NCI-H748 treated with DMSO at 0.1 percent for 48 hours (cell line): Measurements from ENCODE around the gene PICALM.

Experiments used
- DNase-seq: peaks from one replicate; lab custom pipeline; 2025; lab: John Stamatoyannopoulos, UW

Gene PICALM

DNA sequence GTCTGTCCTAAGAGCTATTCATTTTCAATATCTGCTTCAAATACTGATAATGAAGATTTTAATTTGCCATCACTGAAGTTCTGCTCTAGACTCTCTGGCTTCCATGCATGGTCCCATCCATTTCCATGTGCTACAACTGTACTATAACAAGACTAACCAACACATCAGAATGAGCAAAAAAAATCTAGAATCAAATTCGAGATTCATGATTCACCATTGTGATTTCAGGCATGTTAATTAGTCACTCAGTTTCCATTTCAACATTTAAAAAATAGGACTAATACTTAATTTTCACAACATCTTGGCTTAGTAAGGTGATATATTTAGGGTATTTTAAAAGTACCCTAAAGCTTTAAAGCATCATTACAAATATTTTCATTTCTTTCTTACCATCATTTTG is 22.8 kb downstream of the PICALM start:
- DNase-seq, result no peak

DNA sequence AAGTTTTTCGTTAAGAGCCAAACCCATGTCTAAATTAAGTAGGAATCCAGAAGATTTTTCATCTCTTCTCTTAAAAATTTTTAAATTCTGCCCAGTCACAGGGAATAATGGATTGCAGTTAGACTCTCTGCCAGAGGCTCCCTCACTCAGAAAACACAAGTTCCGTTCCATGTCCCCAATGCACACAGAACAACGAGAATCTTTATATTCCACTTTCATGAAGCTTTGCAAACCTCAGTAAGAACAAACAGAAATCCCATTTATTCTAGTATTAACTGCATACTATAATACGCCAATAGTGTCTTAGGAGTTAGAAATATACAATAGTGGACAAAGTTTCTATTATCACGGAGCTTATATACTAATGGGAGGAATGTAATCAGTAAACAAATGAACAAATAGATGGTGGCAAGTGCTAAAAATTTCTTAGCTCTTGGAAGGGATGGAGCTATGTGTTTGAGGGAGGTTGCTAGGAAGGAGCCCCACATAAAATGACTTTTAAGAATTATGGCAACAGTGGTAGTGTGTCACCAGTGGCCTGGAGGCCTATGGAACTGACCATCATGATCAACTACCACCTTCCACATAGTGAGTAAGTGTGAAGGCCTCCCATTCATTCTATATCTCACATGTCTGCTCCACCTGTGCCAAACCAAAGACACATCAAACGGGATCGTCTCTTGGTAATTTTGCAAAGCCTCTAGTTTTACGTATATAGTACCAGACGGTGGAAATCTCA is 24.9 kb downstream of the PICALM start:
- DNase-seq, result no peak

DNA sequence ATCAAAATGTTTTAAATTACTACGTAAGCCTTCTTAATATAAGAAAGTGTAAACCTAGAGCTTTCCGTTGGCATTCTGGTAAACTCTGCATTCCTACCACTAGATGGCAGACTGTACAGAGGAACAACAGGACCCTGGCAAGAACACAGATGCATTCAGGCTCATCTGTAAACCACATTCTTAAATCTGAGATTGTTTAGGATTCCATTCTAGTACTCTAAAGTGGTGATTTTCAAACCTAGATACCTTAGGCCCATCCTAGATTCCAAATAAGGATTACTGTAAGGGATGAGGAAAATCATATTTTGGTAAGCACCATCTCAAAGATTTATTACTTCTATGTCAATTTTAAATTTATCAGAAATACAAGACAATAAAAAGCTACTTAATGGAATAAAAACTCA is 26.9 kb downstream of the PICALM start:
- DNase-seq, result peak; percentile 17

GRCh38 chr11:86040919-86041850 is 27.7 kb downstream of the PICALM start:
- DNase-seq, result no peak

DNA sequence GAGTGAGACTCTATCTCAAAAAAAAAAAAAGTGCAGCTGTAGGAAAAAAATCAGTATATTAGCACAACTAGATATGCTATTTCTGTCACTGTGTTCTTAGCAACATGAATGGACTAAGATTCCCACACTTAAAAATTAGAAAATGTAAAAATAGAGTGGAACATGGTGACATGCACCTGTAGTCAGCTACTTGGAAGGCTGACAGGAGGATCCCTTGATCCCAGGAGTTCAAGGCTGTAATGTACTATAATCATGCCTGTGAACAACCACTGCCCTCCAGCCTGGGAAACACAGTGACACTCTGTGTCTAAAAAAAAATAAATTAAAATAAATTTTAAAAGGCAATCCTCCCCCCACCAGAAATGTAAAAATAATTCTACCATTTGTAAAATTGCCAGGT is 29.8 kb downstream of the PICALM start:
- no peak for DNase-seq

DNA sequence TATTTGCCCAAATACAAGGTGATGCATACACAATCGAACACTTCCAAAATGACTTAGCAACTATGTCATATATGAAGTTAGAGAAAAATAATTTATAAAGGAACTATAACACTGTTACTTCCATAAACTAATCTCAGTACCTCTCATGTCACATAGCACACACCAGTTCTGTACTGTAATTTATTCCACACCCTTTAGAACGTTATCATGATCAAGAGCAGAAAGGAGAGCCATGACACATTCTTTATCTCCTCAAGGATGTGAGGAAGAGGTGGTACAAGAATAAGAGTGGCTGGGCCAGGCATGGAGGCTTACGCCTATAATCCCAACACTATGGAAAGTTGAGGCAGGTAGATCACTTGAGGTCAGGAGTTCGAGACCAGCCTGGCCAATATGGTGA is 31.1 kb downstream of the PICALM start:
- no peak for DNase-seq

- DNase-seq, result no peak
Observed at GRCh38 chr11:86035920-86036319, 33.0 kb downstream of the PICALM start.

DNA sequence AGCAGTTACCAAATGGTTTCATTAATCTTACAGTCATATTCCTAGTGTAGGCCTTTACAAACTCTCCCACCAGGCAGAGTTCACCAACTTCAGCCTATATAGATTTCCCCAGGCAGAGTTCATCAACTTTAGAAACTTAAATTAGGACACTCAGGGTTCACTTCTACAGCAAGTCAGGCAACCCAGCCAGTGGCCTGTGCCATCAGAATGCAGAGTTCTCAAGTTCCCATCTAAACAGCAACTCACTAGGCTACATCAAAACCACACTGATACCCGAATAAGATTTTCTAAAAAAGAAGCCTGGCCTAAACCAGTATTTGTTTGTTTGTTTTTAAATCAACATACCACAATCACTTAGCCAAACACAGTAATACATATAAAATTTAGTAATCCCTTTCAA is 33.7 kb downstream of the PICALM start:
- no peak for DNase-seq

DNA sequence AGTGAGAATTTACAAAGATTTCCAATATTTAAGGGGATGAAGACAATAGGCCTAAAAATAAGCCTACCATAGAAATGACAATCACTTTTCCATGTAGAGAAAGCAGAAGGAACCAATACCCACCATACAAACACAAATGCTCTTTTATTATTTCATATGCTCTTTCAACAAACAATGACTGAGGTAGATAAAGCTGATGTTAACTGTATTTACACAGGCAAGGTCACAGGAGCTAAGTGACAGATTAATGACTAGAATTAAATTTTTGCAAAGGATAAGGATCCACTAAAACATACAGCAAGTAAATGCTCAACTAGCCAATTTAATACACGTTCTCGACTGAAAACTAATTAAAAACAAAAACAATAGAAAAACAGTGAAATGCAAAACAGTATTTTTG is 34.2 kb downstream of the PICALM start:
- DNase-seq, result no peak

DNA sequence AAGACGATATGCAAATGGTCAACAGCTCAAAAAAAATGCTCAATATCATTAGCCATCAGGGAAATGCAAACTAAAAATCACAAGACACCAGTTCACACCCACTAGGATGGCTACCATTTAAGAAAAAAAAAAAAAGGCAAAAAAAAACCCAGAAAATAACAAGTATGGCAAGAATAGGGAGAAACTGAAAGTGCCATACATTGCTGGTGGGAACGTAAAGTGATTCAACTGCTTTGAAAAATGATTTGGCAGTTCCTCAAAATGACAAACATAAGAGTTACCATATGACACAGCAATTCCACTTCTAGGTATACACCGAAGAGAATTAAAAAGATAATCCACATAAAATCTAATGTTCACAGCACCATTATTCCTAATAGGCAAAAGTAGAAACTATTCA is 47.5 kb downstream of the PICALM start:
- DNase-seq, result no peak

DNA sequence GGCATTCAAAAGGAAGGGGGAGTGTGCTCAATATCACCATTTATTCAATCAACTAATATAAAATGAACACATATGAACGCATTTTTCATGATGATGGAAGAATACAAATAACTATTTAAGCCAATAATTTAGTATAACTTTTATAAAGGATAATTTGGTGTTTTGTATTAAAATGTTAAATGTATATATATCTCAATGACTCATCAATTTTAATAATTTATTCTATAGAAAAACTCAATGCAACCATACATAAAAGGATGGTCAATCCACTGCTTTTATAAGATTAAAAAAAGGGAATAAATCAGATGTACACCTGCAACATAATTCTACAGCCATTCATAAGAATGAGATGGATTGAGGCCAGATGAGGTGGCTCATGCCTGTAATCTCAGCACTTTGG is 50.6 kb downstream of the PICALM start:
- no peak for DNase-seq

GRCh38 chr11:86016451-86016850 is 52.4 kb downstream of the PICALM start:
- no peak for DNase-seq

DNA sequence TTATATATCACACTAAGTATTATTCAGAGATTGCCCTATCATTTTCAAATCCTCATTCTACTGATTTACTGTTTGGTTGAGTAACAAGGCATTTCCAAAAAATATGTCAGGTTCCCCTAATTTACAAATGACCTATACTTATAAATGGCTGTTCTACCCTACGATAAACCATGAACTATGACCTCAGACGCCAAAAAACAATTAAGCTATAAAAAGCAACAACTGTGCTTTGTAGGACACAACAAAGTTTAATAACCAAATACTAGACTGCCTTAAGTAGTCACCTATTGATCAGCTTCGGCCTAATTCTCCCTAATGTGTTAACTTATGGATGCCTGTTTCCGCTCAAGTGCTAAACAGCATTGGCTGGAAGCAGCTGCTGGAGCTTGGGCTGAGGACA is 53.2 kb downstream of the PICALM start:
- DNase-seq, result no peak

GRCh38 chr11:86014221-86014620 is 54.7 kb downstream of the PICALM start:
- no peak for DNase-seq

DNA sequence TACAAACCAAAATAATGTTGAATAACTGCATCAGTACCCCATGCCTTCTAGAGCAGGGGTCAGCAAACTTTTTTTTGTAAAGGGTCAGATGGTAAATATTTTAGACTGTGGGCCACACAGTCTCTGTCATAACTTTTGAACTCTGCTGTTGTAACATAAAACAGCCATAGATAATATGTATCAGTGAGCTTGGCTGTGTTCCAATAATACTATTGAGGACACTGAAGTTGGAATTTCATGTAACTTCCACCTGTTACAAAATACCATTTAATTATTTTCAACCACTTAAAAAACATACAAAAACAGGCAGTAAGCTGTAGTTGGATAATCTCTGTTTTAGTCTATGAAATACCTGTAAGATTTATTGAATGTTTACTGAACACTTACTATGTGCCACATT is 55.2 kb downstream of the PICALM start:
- no peak for DNase-seq

DNA sequence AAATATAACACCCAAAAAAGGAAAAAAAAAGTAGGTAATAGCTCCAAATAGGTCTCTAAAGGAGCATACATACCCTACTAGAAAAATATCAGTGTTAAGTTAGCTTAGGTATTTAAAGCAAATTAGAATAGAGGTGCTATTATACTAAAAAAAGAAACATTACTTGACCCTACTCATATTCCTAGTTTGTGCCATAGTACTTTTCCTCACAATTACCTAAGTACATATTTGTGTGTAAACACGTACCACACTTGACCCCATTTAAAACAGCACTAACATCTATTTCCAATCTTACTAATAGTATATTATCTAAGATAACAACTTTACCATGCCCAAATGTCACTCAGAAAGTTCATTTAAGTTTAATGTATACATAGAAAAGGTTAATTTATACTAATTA is 57.7 kb downstream of the PICALM start:
- no peak for DNase-seq

DNA sequence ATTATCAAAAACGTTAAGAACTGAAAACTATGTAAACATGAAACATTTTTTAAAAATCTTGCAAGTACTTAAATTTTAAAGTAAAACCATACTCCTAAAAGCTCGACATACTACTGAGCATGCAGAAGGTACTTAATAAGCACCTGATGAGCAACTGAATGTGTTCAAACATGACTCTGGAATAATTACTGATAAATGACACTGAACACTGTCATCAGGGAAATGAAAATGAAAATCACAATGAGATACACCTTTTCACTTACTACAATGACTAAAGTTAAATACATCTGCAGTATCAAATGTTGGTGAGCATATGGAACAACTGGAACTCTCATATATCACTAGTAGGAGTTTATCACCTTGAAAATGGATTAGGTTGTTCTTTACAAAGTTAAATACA is 65.2 kb downstream of the PICALM start:
- DNase-seq, result no peak

GRCh38 chr11:86002431-86002830 is 66.5 kb downstream of the PICALM start:
- DNase-seq, result no peak

DNA sequence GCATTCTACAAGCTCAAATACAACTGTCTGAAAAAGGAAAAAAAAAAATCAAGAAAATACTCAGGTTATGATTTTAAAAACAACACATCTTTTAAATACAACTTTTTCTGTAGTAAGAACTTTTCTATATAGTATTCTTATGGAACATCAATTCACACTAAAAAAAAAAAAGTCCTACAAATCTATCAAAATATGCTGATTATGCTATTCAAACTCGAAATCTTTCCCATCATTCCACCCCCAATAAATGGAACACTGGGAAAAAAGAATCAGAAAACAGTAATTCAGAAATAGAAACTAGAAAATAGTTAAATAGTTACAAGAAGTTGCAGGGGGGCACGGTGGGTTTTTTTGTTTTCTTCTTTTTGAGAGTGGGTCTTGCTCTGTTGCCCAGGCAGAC is 77.4 kb downstream of the PICALM start:
- no peak for DNase-seq

DNA sequence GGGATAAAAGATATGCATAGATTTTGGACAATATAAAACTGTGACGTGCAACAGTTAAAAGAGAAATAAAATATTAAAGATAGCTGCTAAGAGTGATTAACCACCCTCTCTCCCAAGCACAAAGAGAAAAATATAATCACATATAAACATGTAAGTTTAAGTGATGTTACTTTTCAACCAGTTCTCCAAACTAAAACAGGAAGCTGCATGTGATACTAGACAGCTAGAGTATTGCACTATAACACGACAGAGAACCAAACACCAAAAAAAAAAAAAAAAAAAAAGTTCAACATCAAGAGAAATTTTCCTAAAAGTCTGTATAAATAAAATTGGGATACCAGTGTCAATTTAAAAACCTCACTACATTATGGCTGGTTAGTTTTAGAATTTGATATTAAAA is 79.1 kb downstream of the PICALM start:
- no peak for DNase-seq

DNA sequence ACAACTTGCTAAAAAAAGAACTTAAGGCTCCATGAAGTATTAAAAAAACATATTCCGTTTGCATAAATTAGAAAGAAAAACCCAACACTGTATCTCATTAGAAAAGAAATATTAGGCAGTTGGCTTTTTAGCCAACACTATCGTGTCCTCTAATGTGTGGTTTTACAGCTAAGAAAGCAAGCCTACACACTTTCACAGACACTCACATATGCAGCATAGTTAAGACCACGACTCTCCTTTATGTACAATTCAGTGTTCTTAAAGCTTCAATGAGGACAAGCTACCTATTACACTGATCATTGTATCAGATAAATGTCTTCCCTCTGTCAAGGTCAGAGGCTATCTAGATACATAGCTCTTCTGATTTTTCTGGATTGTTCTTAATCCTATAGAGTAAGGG is 80.1 kb downstream of the PICALM start:
- DNase-seq, result no peak

DNA sequence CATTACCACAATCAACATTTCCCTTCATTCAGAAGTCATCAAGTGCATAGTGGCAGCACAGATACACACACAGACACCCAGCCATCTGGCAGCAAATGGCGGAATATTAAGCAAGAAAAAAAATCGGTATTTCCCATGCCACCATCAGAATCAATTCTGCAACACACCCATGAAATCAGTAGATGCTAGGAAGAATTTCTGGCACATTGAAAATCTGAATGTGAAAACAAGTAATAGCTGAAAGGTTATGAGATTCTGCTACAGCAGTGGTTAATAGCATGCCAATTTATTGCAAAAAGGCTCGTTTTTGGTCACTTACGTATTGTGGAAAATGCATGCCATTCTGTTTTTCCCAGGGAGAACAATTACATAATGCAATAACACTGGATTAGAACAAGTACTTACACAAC is 91.1 kb downstream of the PICALM start:
- DNase-seq, result no peak

- DNase-seq, result no peak
Observed at GRCh38 chr11:85976525-85976924, 92.4 kb downstream of the PICALM start.
